Ishikawa (cell line): ENCODE results near the gene CACNA1E.

Experiments
- CEBPB ChIP-seq: IDR thresholded peaks from 2 replicates; pipeline ENCODE4 v1.6.1; 2012
- CREB1 ChIP-seq: IDR thresholded peaks from 2 replicates; pipeline ENCODE4 v1.6.1; 2012; ENCODE audit warnings: low read depth
- EGR1 ChIP-seq: IDR thresholded peaks from 2 replicates; pipeline ENCODE4 v1.6.1; 2012
- EP300 ChIP-seq: IDR thresholded peaks from 2 replicates; pipeline ENCODE4 v1.6.1; 2012; ENCODE audit warnings: borderline replicate concordance
- FOXM1 ChIP-seq: IDR thresholded peaks from 2 replicates; pipeline ENCODE4 v1.6.1; 2012; ENCODE audit warnings: low read depth, borderline replicate concordance
- NFIC ChIP-seq: IDR thresholded peaks from 2 replicates; pipeline ENCODE4 v1.6.1; 2012
- RAD21 ChIP-seq: IDR thresholded peaks from 2 replicates; pipeline ENCODE4 v1.6.1; 2012; ENCODE audit warnings: low read depth
- REST ChIP-seq: IDR thresholded peaks from 2 replicates; pipeline ENCODE4 v1.6.1; 2012; ENCODE audit warnings: low read depth, mild to moderate bottlenecking
- TAF1 ChIP-seq: IDR thresholded peaks from 2 replicates; pipeline ENCODE4 v1.6.1; 2012; ENCODE audit warnings: low read depth, mild to moderate bottlenecking
- TCF12 ChIP-seq: IDR thresholded peaks from 2 replicates; pipeline ENCODE4 v1.6.1; 2012; ENCODE audit warnings: low read depth
- TEAD4 ChIP-seq: IDR thresholded peaks from 2 replicates; pipeline ENCODE4 v1.6.1; 2012
- YY1 ChIP-seq: IDR thresholded peaks from 2 replicates; pipeline ENCODE4 v1.6.1; 2012; ENCODE audit warnings: low read depth
- ZBTB7A ChIP-seq: IDR thresholded peaks from 2 replicates; pipeline ENCODE4 v1.6.1; 2012; ENCODE audit warnings: low read depth
- TF ChIP-seq, protein P1 (sequence below): IDR thresholded peaks from 2 replicates; pipeline ENCODE4 v1.6.1; 2012
- TF ChIP-seq, protein P2 (sequence below): IDR thresholded peaks from 2 replicates; pipeline ENCODE4 v1.6.1; 2012

CACNA1E gene

GRCh38 chr1:181593042-181593441 is 109.7 kb downstream of the CACNA1E start:
- TF ChIP-seq TCF12, result no peak
- TF ChIP-seq EP300, result no peak
- TF ChIP-seq ZBTB7A, result no peak
- no peak for TF ChIP-seq CEBPB
- TF ChIP-seq NFIC, result no peak
- no peak for TF ChIP-seq TEAD4
- no peak for TF ChIP-seq REST
- no peak for TF ChIP-seq FOXM1
- no peak for TF ChIP-seq EGR1

DNA sequence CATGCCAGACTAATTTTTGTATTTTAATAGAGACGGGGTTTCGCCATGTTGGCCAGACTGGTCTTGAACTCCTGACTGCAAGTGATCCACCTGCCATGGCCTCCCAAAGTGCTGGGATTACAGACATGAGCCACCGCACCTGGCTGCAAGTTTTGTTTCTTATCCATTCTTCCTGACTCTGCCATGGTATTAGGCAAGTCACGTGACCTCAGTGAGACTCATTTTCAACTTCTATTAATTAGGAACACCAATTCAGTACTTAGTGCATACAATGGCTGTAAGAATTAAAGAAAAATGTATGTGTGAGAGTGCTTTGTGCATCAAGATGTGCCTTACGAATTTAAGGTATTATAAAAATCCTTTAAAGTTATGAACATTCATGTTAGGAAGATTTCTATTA is 111.2 kb downstream of the CACNA1E start:
- TF ChIP-seq RAD21, result no peak
- no peak for TF ChIP-seq TAF1
- no peak for TF ChIP-seq YY1
- TF ChIP-seq REST, result no peak
- TF ChIP-seq CREB1, result no peak
- TF ChIP-seq TEAD4, result no peak
- no peak for TF ChIP-seq NFIC
- TF ChIP-seq TCF12, result no peak
- TF ChIP-seq, protein P1, sequence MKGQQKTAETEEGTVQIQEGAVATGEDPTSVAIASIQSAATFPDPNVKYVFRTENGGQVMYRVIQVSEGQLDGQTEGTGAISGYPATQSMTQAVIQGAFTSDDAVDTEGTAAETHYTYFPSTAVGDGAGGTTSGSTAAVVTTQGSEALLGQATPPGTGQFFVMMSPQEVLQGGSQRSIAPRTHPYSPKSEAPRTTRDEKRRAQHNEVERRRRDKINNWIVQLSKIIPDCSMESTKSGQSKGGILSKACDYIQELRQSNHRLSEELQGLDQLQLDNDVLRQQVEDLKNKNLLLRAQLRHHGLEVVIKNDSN, result no peak
- no peak for TF ChIP-seq CEBPB
- TF ChIP-seq, protein P2, sequence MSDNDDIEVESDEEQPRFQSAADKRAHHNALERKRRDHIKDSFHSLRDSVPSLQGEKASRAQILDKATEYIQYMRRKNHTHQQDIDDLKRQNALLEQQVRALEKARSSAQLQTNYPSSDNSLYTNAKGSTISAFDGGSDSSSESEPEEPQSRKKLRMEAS, result no peak
- TF ChIP-seq EGR1, result no peak
- no peak for TF ChIP-seq FOXM1
- TF ChIP-seq ZBTB7A, result no peak
- no peak for TF ChIP-seq EP300

GRCh38 chr1:181595234-181595633 is 111.9 kb downstream of the CACNA1E start:
- TF ChIP-seq CREB1 (no peak), TCF12 (no peak), CEBPB (no peak), NFIC (no peak), FOXM1 (no peak), REST (no peak), TEAD4 (no peak), ZBTB7A (no peak), YY1 (no peak), EP300 (no peak), EGR1 (no peak), TAF1 (no peak), RAD21 (no peak)
- TF ChIP-seq, protein P1, result no peak
- TF ChIP-seq, protein P2, result no peak

DNA sequence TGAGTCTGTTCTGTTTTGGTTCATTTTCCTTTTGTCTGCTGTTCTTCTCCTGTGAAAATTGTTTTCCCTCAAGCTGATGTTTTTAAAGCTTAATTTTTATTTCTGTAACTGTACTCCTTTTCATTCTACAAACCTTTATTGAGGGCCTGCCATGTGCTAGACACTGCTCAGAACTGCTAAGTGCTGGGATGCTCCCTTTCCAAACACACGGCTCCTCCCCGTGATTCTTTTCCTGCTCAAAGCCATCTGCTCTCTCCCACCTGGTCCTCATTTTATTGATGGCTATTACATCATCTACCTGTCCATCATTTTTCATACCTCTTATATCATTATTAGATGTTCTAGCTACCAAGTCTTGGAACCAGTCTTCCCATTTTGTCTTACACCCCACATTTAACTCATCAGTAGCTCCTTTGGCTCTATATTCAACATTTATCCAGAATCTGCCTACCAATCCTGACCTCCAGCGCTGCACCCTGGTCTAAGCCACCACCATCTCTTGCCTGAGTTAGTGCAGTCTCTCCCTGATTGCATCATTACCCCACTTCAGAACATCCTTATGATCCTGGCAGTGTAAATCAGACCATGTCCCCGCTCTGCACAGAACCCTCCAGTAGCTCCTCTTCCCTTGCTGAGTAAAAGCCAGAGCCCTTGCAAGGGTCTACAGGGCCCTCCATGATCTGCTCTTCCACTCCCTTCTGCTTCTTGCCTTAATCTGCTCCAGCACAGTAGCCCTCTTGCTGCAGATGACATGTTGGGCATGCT is 118.1 kb downstream of the CACNA1E start:
- TF ChIP-seq NFIC (no peak), YY1 (no peak), TEAD4 (no peak), TCF12 (no peak)
- TF ChIP-seq, protein P2, result no peak
